Myocyte (in vitro differentiated cells): Measurements from ENCODE around the gene DHRS12. TPM values are rescaled to one million over a fixed set of nuclear protein-coding genes. Genes with fewer than 3 reads are reported as not detected.
A peak's percentile ranks its signal among the peaks of the same experiment; 100 is the strongest.

Source experiments
- DNase-seq: peaks from one replicate; pipeline ENCODE4 v3.0.0-alpha.2; 2012; ENCODE audit warnings: low read depth
- total RNA-seq: library from RNA; depleted of rRNA; stranded (reverse); fragments of >200 nt; gene quantifications from 2 replicates; pipeline ENCODE4 v1.2.3, GENCODE V29; 2014

The DHRS12 gene
- total RNA-seq, 1 donor from 2014 or later: 2.5 TPM

DNA sequence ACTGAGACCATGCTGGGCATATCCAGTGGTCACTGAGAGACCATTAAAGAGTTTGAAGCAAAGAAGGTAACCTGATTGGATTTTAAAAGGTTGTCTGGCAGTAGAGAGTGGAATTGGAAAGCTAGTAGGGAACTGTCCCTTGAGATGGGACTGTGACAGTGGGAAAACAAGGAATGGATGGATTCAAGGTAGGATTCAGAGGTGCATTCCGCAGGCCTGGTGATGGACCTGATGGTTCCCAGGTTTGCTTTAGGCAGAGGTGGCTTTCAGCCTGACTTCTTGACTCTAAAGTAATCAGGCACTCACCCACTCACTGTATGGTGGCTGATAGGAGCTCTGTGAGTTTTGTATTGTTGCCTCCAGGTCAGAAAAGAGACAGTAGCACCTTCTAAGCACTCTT is 73.0 kb downstream of the DHRS12 start:
- no peak for DNase-seq

DNA sequence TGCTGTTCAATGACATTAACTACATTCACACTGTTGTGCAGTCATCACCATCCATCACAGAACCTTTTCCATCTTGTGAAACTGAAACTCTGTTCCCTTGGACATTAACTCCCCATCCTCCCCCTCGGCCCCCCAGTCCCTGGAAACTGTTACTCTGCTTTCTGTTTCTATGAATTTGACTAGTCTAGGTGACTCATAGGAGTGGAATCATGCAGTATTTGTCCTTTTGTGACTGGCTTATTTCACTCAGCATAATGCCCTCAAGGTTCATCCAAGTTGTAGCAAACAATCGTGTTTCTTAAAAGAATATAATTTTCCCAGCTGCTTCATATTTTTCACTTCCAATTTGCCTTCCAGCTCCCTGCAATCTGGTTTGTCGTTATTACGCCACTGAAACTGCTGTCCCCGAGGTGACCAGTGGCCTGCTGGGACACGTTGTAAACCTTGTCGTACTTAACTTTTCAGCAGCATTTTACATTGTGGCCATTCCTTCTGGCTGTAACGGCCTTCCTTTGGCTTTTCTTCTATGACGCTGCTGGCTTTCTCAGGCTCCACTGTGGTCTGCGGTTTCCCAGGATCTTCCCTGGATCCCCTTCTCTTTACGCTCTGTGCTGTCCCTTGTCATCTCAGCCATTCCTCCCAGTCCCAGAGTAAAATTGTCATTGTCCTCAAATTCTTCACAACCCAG is 74.0 kb downstream of the DHRS12 start:
- DNase-seq: peak; percentile 73

DNA sequence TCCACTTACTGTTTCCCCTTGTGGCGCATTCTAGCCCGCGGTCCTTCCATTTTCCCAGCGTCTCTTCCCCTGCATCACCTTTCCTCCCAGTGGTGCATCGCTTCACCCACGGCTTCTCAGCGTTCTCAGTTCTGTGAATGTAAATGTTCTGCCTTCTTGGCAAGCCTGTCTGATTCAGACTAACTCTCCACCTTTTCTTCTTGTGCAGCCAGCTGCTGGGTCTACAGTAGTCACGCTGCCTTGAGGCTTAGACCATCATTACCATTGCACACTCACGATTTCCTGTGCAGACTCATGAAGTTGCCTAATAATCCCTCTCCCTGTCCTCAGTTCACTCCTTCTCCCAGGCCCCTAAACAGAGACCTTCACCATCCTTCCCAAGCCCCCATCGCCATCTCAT is 75.0 kb downstream of the DHRS12 start:
- DNase-seq: no peak

DNA sequence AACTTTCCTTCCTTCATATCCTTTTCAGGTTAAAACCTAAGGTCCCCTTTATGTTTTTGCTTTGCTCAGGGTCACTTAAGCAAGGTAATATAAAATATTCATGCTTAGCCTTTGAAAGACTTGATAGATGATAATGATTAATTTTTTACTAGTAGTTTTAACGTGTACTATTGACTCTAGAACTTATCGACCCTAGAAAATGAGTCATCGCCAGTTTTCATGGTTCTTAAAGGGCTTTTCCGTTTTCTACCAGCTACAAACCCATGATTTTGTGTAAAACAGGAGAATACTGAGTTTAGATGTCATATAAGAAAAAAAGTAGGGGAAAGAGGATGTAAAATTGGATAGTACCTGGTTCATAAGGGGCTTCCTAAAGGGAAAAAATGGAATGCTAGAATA is 75.7 kb downstream of the DHRS12 start:
- no peak for DNase-seq

- DNase-seq: peak; percentile 79
These were observed 76.2 kb downstream of the DHRS12 start for GRCh38 chr13:51727634-51728274.

DNA sequence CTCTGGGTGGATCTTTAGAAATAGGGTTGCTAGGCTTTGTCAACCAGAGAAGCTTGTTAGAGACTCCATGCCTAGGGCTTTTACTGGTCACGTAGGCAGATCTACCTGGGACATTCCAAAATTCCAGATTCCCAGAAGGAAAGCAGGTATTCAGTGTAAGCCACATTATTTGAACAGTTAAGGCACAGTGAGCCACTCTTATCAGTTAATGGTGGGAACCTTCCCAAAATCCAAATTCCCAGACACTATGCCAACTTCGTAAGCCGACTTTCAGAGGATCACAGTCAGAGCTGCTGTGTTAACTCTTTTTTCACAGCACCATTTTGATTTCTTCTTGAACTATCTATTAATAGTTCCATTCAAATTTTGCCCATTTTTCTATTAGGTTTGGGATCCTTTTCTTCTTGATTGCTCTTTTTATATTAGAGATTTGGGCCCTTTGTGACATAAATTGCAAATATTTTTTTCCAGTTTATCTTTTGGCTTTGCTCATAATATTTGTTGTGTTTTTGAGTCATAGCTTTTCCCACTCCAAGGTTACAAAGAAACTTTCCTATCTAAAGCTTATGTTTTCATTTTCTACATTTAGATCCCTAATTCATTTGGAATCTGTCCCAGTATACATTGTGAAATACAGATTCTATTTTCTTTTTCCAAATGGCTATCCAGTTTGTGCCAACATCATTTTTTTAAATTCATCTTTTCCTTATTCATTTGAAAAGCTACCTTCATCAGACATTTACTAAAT is 77.3 kb downstream of the DHRS12 start:
- DNase-seq: peak; percentile 35

GRCh38 chr13:51724721-51725120 is 79.2 kb downstream of the DHRS12 start:
- DNase-seq: no peak

- no peak for DNase-seq
These were observed 80.4 kb downstream of the DHRS12 start for GRCh38 chr13:51723529-51723928.

GRCh38 chr13:51721496-51721895 is 82.5 kb downstream of the DHRS12 start:
- DNase-seq: no peak

DNA sequence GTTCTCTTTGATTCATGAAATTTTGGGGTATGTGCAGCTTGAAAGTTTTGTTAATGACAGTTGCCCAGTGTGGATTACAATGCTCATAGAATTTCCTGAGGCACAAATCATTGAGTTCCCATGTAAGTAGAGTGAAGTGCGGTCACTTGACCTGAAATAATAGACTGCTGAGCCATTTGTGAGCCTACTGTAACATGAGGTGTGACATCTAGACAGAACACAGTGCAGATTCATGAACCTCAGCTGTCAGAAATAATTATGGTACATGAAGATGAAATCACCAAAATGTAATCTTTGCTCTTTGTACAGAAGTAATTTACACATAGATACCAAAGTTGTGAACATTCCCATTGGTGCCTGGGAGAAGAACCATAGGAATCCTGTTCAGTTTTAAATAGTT is 84.6 kb downstream of the DHRS12 start:
- no peak for DNase-seq

Other genes with a start within 250 kb of the DHRS12 start
- gene WDFY2, start 219.7 kb downstream of the DHRS12 start, total RNA-seq: 4.7 and 6.1 TPM in 2 replicates
- gene TMEM272, start 41.0 kb upstream of the DHRS12 start, total RNA-seq: not detected in 2 replicates
- not detected in 2 replicates for gene CCDC70, start 57.8 kb upstream of the DHRS12 start, total RNA-seq
- 2.1 and 3.3 TPM in 2 replicates for gene ATP7B, start 207.3 kb upstream of the DHRS12 start, total RNA-seq
- gene ALG11, start 208.2 kb upstream of the DHRS12 start, total RNA-seq: 27.7 and 36.3 TPM in 2 replicates
- gene UTP14C, start 220.5 kb upstream of the DHRS12 start, total RNA-seq: 17.2 and 17.3 TPM in 2 replicates